BLaER1 (cell line): ENCODE results near the gene NANOS3.

Experiments used
- H3K27ac ChIP-seq: shearing (Covaris generic); formaldehyde crosslinking; 2 replicates; pipeline ENCODE4 v1.8.1; 2022
- H3K27me3 ChIP-seq: shearing (Covaris generic); formaldehyde crosslinking; 2 replicates; pipeline ENCODE4 v1.8.1; 2022
- H3K36me3 ChIP-seq: shearing (Covaris generic); formaldehyde crosslinking; 2 replicates; pipeline ENCODE4 v1.8.1; 2022
- H3K4me1 ChIP-seq: shearing (Covaris generic); formaldehyde crosslinking; 2 replicates; pipeline ENCODE4 v1.8.1; 2022
- H3K4me2 ChIP-seq: shearing (Covaris generic); formaldehyde crosslinking; 2 replicates; pipeline ENCODE4 v1.8.1; 2022
- H3K4me3 ChIP-seq: shearing (Covaris generic); formaldehyde crosslinking; 2 replicates; pipeline ENCODE4 v1.8.1; 2022
- H3K9ac ChIP-seq: shearing (Covaris generic); formaldehyde crosslinking; 2 replicates; pipeline ENCODE4 v1.8.1; 2022
- H3K9me3 ChIP-seq: shearing (Covaris generic); formaldehyde crosslinking; 2 replicates; pipeline ENCODE4 v1.8.1; 2022
- H4K20me1 ChIP-seq: shearing (Covaris generic); formaldehyde crosslinking; 2 replicates; pipeline ENCODE4 v1.8.1; 2022
- Cebpa-rat ChIP-seq: shearing (Covaris generic); IDR thresholded peaks from 2 replicates; pipeline ENCODE4 v1.8.1; 2022

The NANOS3 gene

DNA sequence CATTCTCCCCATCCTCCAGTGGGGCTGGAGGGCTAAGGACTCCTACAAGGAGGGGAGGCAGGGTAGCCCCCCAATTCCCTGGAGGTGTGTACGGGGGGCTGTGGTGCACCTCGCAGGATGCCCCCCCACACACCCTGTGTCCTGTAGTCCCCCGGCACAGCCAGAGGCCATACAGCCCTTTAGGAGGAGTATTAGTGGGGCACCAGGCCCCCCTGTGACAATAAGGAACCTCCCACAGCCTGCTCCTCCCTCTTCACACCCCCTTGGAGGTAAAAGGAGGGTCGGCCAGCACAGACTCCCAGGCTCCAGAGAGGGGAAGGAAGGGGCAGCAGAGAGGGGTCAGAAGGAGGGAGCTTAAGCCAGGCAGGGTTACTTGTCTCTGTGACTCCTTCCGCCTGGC, at the start of gene NANOS3:
Gene NANOS3, plus strand, starts transcription at position 301 of the 400 bp plus-strand sequence. CDS start 115 bp downstream, outside the sequence.
- H3K36me3 ChIP-seq = no peaks in the 10 kb centered on the region
- no peak within 1 kb of the TSS for H3K27ac ChIP-seq
- no peak within 1 kb of the TSS for H3K4me2 ChIP-seq
- no peak for TF ChIP-seq Cebpa-rat
- peaks cover 29% of the 10 kb centered on the region for H3K4me1 ChIP-seq
- H4K20me1 ChIP-seq = no peaks in the 10 kb centered on the region; the same call in 1 of the 2 replicates
- no peak within 1 kb of the TSS for H3K9ac ChIP-seq
- H3K27me3 ChIP-seq = peaks cover 4% of the 10 kb centered on the region; the same call in 1 of the 2 replicates
- no peaks in the 10 kb centered on the region for H3K9me3 ChIP-seq
- H3K4me3 ChIP-seq = no peak within 1 kb of the TSS

DNA sequence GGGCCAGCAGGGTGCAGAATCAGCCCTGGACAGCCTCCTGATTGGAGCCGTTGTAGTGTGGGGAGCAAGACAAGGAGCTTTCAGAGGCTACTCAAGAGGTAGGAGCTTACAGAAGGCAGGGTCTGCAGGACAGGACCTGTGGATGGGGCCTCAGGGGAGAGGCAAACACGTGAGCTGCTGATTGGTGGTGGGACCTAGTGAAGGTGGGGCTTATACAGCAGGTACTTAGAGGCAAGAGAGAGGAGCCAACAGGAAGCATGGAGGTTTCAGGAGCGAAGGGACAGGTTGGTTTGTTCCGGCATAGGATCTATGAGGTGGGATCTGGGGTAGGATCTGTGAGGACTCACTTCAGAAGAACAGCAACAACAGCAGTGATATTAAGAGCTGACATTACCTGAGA, 49.3 kb upstream of the NANOS3 start:
- H3K4me1 ChIP-seq = peaks cover 17% of the 10 kb centered on the region
- H4K20me1 ChIP-seq = 0 out of 2 replicates have a peak, but pooled peaks cover 5% of the 10 kb centered on the region
- H3K27me3 ChIP-seq = no peaks in the 10 kb centered on the region
- no peak overlapping the region for H3K27ac ChIP-seq
- H3K4me2 ChIP-seq = no peak overlapping the region
- no peaks in the 10 kb centered on the region for H3K9me3 ChIP-seq
- no peak overlapping the region for H3K9ac ChIP-seq
- no peak for TF ChIP-seq Cebpa-rat
- H3K36me3 ChIP-seq = peaks cover 79% of the 10 kb centered on the region
- H3K4me3 ChIP-seq = no peak overlapping the region

GRCh38 chr19:13830114-13830740, 46.7 kb upstream of the NANOS3 start:
- Histone ChIP-seq H3K4me1 (peaks cover 33% of the 10 kb centered on the region), H3K9me3 (no peaks in the 10 kb centered on the region), H3K4me2 (no peak overlapping the region), H3K9ac (no peak overlapping the region), H3K4me3 (no peak overlapping the region), H4K20me1 (0 out of 2 replicates have a peak, but pooled peaks cover 5% of the 10 kb centered on the region), H3K27me3 (no peaks in the 10 kb centered on the region), H3K36me3 (peaks cover 54% of the 10 kb centered on the region), H3K27ac (no peak overlapping the region)
- no peak for TF ChIP-seq Cebpa-rat

GRCh38 chr19:13830741-13831536, 46.0 kb upstream of the NANOS3 start:
- H3K36me3 ChIP-seq = peaks cover 47% of the 10 kb centered on the region
- no peaks in the 10 kb centered on the region for H3K27me3 ChIP-seq
- TF ChIP-seq Cebpa-rat = no peak
- H3K4me3 ChIP-seq = no peak overlapping the region
- H3K4me2 ChIP-seq = no peak overlapping the region
- H3K9ac ChIP-seq = no peak overlapping the region
- H3K4me1 ChIP-seq = peaks cover 35% of the 10 kb centered on the region
- no peak overlapping the region for H3K27ac ChIP-seq
- H4K20me1 ChIP-seq = 0 out of 2 replicates have a peak, but pooled peaks cover 5% of the 10 kb centered on the region
- H3K9me3 ChIP-seq = no peaks in the 10 kb centered on the region

DNA sequence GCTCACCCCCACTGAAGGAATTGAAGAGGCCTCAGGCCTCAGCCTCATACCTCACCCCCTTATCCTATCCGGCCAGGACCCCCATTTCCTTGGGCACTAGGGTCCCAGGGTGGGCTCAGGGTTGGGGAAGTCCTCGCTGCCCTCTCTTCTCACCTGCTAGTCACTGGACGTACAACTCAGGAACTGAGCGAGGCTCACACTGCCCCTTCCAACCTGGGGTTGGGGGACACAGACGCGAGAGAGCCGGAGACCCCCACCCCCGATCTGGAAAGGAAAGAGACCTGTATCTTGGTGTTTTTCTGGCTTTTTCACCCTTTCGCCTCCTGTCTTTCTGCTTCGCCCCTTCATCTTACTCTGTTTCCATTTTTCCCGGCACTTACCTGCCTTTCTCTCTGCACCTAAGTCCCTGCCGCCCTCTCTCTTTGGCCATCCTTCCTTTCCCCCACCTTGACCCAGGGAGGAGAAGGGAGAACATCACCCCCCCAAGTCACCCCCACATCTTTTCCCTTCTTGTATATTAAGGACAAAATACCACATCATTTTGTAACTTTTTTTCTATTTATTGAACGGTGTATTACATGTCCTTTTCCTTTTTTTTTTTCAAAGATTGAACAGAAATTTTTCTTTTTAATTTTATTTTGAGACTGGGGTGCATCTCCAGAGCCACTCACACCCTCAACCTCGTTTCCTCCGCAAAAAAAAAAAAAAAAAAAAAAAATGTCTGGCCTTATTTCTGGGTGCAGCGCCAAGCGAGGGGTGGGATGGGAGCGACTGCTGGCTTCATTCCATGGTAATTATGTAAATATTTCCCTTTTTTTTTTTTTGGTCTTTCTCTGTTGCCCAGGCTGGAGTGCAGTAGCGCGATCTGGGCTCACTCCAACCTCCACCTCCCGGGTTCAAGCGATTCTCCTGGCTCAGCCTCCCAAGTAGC, 45.1 kb upstream of the NANOS3 start:
- no peak overlapping the region for H3K27ac ChIP-seq
- TF ChIP-seq Cebpa-rat = no peak
- 0 out of 2 replicates have a peak, but pooled peaks cover 5% of the 10 kb centered on the region for H4K20me1 ChIP-seq
- peaks cover 40% of the 10 kb centered on the region for H3K36me3 ChIP-seq
- H3K4me1 ChIP-seq = peaks cover 40% of the 10 kb centered on the region
- H3K4me3 ChIP-seq = no peak overlapping the region
- H3K9ac ChIP-seq = no peak overlapping the region
- H3K27me3 ChIP-seq = no peaks in the 10 kb centered on the region
- H3K9me3 ChIP-seq = no peaks in the 10 kb centered on the region
- H3K4me2 ChIP-seq = no peak overlapping the region

DNA sequence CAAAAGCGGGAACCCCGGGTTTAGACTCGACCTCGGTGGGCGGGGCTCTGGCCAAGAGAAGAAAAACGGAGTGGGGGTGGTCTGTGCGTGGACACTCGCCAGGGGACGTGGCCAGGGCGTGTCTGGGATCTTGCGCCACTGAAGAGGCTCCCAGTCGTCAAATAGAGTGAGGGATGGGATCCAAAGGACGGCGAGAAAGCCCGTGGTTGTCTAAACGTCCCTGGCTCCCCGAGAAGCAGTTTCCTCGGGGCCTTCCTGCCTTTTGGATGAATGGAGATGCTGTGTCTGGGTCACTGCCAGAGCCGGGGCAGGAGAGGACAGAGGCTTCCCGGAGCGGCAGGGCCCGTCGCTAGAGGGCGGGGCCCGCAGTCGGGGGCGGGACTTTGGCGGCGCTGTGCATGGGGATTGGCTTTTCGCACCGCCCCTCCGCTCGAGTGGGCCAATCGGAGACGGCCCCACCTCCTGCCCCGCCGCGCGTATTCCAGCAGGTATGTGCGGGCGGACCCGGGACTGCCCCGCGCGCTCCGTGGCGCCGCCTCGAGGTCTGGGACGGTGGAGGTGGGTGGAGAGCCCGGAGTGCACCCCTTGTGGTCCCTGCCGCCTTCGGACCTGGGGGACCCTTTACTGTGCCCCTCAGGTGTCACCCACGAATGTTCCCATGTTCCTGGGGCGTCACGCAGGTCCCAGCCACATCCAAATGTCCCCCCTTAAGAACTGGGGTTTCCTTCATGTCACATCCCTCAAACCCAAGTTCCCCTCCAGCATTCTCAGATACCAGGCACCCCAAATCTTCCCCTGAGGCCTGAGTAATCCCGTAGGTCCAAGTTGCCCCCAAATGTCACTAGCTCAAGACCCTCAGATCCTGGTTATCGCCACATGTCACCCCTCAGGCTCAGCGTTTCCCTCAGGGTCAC, 43.3 kb upstream of the NANOS3 start:
- H3K27me3 ChIP-seq = no peaks in the 10 kb centered on the region
- no peak for TF ChIP-seq Cebpa-rat
- H3K4me2 ChIP-seq = peak overlapping the region; percentile 98
- peaks cover 58% of the 10 kb centered on the region for H3K4me1 ChIP-seq
- H4K20me1 ChIP-seq = 0 out of 2 replicates have a peak, but pooled peaks cover 5% of the 10 kb centered on the region
- peak overlapping the region; percentile 68 for H3K4me3 ChIP-seq
- H3K9me3 ChIP-seq = no peaks in the 10 kb centered on the region
- H3K9ac ChIP-seq = peak overlapping the region; percentile 74
- H3K27ac ChIP-seq = peak overlapping the region; percentile 95
- peaks cover 22% of the 10 kb centered on the region for H3K36me3 ChIP-seq

- Histone ChIP-seq H3K4me1 (peaks cover 67% of the 10 kb centered on the region), H3K9ac (peak overlapping the region; percentile 74; the same call in 1 of the 2 replicates)
Observed at GRCh38 chr19:13834244-13835069, 42.5 kb upstream of the NANOS3 start.

More at GRCh38 chr19:13834244-13835069, 42.5 kb upstream of the NANOS3 start:
- H3K36me3 ChIP-seq = peaks cover 16% of the 10 kb centered on the region
- peak overlapping the region; percentile 68; the same call in 1 of the 2 replicates for H3K4me3 ChIP-seq
- H3K4me2 ChIP-seq = peak overlapping the region; percentile 98
- TF ChIP-seq Cebpa-rat = no peak
- H4K20me1 ChIP-seq = 0 out of 2 replicates have a peak, but pooled peaks cover 5% of the 10 kb centered on the region
- H3K27ac ChIP-seq = peak overlapping the region; percentile 95
- H3K27me3 ChIP-seq = no peaks in the 10 kb centered on the region
- no peaks in the 10 kb centered on the region for H3K9me3 ChIP-seq
